NCI-H510A (cell line): ENCODE measurements around the gene TSEN34.
"Not testable (repeated sequence)": the region's sequence is repeated elsewhere in the genome, so short reads cannot be mapped to it uniquely, and the experiment has no call there.

Source experiments
- DNase-seq: peaks from one replicate; lab custom pipeline; 2025; lab: John Stamatoyannopoulos, UW

TSEN34 gene

GRCh38 chr19:54239491-54240371 is 48.6 kb downstream of the TSEN34 start:
- DNase-seq, result not testable (repeated sequence)

- not testable (repeated sequence) for DNase-seq
These were observed 49.5 kb downstream of the TSEN34 start for GRCh38 chr19:54240372-54241336.

GRCh38 chr19:54242234-54242633 is 51.1 kb downstream of the TSEN34 start:
- not testable (repeated sequence) for DNase-seq

- not testable (repeated sequence) for DNase-seq
These were observed 51.5 kb downstream of the TSEN34 start, which contains the start of gene LILRA6 for GRCh38 chr19:54242646-54243045. Gene LILRA6, minus strand, starts transcription at chr19:54242790.

- not testable (repeated sequence) for DNase-seq
These were observed 52.7 kb downstream of the TSEN34 start for GRCh38 chr19:54243809-54244208.
